ENCODE measurements around the gene POLR1G.

POLR1G gene, protein sequence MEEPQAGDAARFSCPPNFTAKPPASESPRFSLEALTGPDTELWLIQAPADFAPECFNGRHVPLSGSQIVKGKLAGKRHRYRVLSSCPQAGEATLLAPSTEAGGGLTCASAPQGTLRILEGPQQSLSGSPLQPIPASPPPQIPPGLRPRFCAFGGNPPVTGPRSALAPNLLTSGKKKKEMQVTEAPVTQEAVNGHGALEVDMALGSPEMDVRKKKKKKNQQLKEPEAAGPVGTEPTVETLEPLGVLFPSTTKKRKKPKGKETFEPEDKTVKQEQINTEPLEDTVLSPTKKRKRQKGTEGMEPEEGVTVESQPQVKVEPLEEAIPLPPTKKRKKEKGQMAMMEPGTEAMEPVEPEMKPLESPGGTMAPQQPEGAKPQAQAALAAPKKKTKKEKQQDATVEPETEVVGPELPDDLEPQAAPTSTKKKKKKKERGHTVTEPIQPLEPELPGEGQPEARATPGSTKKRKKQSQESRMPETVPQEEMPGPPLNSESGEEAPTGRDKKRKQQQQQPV

DNA sequence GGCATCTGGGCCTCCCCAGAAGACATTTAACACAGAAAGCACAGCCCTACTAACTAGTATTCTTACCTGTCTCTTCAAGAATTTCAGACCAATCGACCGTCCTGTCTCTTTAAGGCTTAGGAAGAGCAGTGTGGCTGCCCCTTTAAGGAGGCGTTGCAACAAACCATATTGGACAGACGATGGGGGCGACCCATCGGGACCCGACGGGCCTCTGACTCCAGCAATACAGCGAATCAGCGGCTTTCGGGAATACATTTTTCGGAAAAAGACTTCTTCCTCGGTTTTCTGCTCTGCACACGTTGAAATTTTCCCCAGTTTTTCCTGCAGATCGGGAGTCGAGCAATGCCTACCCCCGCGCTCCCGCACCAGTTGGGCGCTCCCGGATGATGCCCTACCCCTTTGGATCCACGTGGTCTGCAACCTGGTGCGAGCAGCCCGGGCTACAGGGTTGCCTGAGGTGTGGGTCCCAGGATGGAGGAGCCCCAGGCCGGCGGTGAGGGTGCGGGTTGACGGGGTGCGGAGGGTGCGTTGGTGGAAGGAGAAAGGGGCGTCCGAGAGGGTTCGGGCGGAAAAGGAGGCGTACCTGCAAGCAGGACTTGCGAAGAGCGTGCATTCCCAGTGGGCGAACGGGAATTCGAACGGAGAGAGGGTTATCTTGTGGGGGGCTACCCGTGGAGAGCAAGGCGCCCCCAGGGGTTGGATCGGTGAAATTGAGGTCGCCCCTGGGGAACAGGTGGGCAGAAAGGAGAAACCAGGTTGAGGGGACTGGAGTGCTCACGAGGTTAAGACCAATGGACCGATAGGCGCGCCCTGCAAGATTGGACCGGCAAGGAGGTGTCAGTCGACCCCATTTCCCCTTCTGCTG, at the start of gene POLR1G:
Gene POLR1G (plus strand): TSS at position 419 of the 865 bp plus-strand sequence. CDS start 53 bp downstream, at position 472.
- peak; percentile 73 for DNase-seq (ENCODE audit: low read depth)

DNA sequence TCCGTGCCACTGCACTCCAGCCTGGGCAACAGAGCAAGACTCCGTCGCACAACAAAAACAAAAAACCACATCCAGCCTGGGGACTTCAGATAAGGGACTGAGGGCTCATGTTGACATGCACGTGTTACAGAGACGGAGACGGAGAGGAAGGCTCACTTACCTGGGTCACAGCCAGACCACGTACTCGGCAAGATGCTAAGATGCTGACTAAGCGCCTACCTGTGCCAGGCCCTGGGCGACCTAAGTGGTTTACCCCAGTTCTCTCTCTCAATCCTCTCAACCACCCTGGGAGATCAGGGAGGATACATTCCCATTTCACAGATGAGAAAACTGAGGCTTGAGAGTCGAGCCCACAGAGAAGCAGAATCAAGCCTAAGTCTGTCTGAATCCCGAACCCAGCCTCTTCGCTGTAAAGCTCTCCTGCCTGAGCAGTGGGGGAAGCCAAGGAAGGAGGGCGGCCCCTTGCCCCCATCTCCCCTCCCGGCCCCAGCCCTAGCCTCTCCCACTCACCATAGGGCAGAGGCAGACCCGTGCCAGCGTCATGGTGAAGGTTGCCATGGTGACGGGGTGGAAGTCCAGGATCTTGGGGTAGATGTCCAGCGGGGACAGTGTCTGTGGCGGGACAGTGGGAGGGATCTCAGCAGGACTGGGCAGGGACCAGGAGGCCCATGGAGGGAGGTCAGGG, 49.5 kb upstream of the POLR1G start:
- DNase-seq (ENCODE audit: low read depth): no peak

DNA sequence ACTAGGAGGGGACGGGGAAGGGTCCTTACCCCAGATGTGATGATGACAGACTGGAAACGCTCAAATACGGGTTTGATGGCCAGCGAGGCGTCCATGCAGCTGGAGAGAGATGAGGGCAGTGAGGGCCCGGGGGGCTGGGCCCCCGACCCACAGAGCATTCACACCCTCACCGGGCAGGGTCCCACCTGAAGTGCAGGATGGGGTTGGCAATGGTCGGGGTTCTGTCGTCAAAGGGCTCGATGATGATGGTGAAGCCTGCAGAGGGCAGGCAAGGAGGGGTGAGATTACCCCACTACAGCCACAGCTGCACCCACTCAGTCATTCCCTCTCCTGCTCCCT, 49.0 kb upstream of the POLR1G start:
- no peak for DNase-seq (ENCODE audit: low read depth)

DNA sequence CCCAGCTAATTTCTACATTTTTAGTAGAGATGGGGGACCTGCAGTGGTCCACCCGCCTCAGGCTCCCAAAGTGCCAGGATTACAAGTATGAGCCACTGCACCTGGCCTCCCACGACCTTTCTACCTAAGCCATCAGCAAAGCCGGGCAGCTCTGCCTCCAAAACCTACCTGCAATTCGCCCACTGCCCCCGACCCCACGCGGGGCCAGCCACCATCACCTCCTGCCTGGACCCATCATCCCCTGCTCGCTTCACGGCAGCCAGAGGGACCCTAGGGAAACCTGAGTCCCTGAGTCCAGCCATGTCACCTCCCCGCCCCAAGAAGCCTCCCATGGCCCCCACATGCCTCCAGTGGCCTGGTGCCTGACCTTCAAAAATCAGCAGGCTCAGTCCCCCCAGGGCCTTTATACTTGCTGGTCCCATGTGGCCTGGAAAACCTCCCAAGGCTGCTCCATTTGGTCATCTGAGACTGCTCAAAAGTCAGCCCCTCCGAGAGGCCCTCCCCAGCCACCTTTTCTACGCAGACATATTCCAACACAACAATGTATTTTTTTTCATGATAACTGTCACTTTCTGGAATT, 48.1 kb upstream of the POLR1G start:
- no peak for DNase-seq (ENCODE audit: low read depth)

DNA sequence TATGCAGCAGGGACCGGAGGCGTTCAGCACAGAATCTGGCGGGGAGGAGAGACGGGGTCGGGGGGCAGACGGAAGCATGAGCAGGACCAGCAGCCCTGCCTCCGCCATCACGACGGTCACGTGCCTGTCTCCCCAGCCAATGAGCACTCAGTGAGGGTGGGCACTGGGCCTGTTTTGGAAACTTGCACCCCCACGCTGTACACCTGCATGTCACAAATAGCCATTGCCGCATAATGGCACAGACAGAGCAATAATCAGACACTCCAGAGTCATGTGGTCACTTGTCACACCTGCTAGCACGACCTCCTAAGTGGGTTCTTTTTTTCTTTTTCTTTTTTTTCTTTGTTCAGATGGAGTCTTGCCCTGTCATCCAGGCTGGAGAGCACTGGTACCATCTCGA, 44.8 kb upstream of the POLR1G start:
- no peak for DNase-seq (ENCODE audit: low read depth)

DNA sequence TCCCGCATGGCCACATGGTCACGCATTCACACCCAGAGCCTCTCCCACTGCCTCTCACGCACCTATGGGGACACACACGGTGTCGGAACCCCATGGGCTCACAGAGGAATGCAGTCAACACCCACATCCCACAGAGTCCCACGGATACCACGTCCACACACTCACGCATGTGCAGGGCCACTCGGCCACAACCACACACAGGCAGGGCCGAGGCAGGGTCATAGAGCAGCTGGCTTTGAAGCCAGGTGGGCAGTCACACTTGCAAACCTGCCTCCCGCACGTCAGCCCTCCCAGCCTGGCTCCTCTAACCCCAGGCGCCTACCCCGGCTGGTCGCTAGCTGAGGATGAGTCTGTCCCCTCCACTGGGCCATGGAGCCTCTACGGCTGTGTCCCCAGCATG, 44.2 kb upstream of the POLR1G start:
- DNase-seq (ENCODE audit: low read depth): no peak

DNA sequence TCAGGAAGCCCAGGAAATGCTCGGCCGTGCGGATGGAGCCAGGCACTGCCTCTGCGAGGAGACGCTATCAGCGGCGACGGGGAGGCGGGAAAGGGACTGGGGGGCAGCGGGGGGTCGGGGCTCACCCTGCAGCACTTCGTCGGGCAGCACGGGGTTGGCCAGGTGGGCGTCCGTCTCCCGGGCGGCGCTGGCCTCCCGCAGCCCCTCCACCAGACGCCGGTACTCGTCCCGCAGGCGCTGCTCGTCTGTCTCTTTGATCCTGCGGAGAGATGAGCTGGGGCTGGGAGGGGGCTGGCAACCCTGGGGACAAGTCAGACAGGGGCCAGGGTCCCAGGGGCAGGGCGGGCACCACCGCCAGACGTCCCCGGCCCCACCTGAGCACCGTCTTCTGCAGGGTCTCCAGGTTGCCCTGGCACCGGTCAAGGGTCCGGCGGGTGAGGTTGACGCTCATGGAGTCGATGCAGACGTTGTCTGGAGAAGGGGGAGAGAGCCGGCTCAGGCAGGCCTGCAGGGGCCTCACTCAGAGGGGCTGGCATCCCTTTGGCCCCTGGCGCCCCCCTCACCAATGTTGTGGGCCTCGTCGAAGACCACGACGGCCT, 42.5 kb upstream of the POLR1G start:
- DNase-seq (ENCODE audit: low read depth): no peak

DNA sequence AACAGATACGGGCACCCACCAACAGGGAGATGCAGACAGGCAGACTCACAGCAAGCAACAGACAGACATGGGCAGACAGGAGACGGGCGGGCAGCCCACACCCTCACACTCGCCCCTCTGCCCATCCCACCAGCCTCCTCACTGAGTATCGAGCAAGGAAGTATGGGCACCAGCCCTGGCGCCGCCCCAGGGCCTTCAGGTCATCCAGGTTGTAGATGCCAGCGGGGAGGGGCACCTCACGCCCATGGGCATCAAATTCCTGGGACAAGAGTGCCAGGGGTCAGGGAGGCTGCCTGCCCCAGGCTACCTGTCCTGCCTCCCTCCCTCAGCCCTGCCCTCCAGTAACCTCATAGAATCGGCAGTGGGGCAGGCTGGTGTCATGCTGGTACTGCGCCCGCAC, 41.7 kb upstream of the POLR1G start:
- no peak for DNase-seq (ENCODE audit: low read depth)

DNA sequence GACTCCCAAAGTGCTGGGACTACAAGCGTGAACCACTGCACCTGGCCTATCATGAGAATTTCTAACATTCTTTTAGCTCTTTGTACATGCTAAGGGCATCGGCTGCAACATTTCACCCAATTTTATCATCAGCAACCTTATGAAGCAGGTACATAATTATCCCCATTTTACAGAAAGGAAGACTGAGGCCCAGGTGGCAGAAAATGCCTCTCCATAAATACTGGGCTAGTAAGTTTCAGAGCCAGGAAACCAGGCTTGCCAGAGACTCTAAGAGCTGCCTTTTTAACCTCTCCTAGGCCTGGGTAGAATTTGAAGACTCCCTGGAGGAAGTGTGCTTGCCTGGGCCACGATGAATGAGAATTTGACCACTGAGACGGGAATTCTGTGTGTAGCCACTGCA, 38.3 kb upstream of the POLR1G start:
- no peak for DNase-seq (ENCODE audit: low read depth)

DNA sequence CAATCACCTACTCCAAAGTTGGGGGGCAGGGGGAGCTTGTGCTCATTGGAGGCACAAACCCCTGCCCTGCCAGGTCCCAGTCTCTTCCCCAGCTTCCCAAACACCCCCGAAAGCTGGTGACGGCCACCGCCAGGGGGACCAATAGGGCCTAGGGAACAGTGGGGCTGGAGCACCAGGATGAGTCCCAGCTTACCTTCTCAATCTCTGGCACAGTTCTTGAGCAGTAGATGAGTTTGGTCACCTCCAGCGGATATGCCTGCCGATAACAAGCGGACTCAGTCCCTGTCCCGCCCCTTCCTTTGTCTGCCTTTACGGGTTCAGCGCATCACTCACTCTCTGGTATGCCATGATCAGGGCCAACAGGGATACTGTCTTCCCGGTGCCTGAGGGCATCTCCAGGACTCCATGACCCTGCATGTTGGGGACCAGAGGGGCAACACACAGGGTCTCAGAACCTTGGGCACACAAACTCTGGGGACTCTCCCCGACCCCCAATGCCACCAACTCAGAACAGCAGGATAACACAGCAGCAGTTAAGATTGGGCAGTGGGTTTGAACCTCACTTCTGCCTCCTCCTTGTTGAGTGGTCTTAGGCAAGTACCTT, 37.6 kb upstream of the POLR1G start:
- DNase-seq (ENCODE audit: low read depth): no peak

DNA sequence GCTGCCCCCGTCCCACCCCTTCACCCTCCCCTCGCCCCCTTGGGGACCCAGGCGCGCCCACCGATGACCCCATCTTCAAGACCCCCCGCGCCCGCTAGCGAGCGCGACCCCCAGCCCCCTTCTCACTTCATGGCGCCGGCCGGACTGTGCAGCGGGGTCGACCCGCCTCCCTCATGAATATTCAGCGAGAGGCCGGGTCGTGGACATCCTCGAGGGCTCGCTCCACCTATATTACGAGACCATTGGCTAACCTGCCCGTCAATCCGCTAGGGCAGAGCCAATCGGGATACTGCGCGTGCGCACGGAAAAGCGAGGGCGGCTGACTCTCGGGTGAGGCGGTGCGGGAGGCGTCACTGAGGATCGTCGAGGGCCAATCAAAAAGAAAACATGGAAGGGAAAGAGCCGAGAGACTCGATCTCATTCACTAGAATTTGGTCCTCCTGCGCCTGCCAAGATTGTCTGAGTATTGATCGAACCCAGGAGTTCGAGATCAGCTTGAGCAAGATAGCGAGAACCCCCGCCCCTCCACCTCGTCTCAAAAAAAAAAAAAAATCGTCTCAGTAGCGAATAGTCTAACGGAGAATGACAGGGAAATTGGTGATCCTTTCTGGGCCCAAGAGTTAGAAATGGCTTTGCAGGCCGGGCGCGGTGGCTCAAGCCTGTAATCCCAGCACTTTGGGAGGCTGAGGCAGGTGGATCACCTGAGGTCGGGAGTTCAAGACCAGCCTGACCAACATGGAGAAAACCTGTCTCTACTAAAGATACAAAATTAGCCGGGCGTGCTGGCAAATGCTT, 35.8 kb upstream of the POLR1G start, which contains the start of gene ERCC2:
Gene ERCC2 (minus strand): TSS at position 164 of the 795 bp plus-strand sequence. CDS start 33 bp downstream, at position 131.
- DNase-seq (ENCODE audit: low read depth): peak; percentile 100

DNA sequence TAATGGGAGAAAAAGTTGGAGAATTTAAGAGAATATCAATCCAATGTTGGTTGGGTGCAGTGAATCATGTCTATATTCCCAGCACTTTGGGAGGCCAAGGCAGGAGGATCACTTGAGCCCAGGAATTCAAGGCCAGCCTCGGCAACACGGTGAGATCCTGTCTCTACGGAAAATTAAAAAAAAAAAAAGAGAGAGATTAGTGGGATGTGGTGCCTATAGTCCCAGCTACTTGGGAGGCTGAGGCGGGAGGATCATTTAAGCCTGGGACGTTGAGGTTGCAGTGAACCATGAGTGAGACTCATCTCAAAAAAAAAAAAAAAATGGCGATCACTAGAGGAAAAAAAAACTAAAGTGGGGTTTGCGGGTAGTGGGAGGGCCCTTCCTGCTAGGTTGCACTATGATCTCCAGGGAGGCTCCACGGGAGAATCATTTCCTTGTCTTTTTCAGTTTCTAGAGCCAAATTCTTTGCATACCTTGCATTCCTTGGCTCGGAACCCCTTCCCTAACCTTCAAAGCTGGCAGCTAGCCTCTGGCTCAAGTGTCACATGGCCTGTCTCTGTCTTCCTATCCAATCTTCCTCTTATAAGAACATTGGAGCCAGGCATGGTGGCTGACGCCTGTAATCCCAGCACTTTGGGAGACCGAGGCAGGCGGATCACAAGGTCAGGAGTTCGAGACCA, 30.3 kb upstream of the POLR1G start:
- no peak for DNase-seq (ENCODE audit: low read depth)

DNA sequence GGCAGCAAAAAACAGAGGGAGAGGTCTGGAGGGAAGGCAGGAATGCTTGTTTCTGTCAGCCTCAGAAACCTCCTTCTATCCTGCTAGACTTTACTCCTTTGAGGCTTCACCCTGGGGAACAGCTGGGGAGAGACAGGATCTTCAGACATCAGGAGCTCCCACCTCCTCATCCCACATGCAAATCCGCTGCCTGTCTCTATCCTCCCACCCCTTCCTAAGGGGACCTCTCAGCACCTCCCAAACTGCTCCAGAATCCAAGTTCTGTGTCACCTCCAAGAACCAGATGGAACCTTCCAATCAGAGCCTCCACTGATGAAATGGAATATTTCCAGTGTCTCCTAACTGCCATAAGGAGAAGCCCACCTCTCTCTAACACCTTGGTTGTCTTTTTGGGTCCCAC, 26.3 kb upstream of the POLR1G start:
- DNase-seq (ENCODE audit: low read depth): no peak

DNA sequence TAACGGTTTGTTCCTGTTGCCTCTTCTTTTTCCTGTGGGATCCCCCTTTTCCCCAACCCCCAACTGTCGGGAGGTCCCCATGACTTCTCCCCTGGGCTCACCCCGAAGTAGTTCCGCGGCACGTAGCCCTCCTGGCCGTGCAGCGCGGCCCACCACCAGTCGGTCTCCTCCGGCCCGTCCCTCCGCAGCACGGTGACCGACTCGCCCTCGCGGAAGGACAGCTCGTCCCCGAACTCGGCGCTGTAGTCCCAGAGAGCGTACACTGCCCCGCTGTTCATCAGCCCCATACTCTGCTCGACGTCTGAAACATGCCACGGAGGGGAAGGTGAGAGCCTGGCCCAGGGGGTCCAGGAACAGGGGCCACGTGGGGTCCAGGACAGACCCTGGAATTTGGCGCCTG, 24.0 kb upstream of the POLR1G start:
- no peak for DNase-seq (ENCODE audit: low read depth)

DNA sequence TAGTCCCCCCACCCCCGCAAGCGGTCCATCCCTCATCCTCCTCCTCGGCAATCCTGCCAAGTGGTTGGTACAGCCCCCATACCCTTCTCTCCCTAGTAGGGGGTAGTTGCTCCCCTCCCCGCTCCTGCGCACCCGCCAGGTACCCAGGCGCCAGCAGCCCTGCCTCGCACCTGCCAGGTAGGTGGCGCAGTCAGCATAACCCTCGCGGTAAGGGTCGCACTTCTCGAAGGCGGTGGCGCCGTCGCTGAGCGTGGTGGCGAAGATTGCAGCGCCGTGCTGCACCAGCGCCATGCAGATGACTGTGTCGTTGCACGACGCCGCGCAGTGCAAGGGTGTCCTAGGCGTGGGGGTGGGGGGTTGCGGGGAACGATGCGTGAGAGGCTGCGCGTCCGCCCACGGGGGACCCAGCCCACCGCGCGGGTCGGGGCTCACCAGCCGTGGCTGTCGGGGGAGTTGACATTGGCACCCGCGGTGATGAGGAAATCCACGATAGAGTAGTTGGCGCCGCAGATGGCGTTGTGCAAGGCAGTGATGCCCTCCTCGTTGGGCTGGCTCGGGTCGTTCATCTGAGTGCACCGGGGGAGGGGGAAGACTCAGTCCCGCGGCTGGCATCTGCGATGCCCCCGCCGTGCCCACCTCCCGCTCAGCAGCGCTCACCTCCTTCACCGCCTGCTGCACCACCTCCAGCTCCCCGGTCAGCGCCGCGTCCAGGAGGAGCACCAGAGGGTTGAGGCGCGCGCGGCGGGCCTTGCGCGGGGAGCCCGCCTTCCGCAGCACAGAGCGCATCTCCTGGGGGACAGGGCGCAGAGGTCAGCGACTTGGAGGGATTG, 20.8 kb upstream of the POLR1G start:
- no peak for DNase-seq (ENCODE audit: low read depth)

DNA sequence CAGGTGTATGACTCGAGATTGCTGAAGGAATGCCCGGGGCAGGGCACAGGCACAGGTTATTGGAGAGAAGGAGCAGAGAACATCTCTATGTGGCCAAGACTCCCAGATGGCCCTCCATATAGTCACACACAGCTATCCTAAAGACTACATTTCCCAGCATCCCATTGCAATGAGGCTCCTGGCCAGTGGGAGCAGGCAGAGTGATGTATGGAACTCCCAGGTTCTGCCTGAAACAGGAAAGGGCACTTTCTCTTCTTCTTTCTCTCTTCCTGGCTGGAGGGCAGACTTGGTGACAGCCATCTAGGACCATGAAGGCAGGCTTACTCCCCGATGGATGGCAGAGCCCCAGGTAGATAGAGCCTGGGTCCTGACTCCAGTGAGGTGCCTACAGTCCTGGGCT, 15.1 kb upstream of the POLR1G start:
- DNase-seq (ENCODE audit: low read depth): no peak

DNA sequence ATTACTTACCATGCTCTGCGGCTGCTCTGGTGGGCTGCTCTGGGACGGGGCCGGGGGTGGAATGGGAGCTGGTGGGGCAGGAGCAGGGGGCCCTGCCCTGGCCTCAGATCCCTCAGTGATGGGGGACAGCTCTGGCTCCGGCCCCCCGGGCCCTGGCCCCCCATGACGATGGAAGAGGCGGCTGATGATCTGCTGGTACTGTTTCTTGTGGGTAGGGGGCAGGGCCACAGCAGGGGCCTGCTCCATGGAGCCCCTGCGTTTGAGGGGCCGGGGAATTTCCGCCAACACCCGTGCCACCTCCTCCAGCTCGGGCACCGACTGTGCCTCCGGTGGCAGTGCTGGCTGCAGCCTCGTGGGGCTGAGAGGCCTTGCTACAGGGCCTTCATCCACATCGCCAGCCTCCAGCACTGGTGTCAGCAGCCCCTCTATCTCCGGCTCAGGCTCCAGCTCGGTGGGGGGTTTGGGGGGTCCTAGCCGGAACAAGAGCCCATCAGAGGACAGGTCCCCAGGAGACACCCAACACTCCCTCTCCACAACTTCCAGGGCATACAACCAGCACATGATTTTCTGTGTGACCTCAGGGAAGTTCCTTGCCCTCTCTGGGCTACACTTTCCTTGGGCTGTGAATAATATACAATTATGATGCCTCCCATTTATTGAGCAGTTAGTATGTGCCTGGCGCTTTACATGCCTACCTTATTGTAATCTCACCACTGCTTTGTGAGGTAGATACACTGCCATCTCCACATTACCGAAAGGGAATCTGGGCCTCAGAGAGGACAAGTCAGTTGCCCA, 14.4 kb upstream of the POLR1G start:
- DNase-seq (ENCODE audit: low read depth): no peak

All from activated T-cell treated with anti-CD3 and anti-CD28 coated beads for 48 hours (primary cell).